Lung (tissue), 12 donors: ENCODE measurements around the gene FTCD. TPM values are rescaled to one million over a fixed set of nuclear protein-coding genes. Genes with fewer than 3 reads are reported as not detected.

Experiments
- ATAC-seq: fragments of 200-7000 bp; cut with Tn5 transposase; one replicate; pipeline ENCODE4 v1.9.1; 2020; ENCODE audit warnings: moderate number of reproducible peaks; ENCODE audit not compliant: insufficient read depth, low FRiP score
- DNase-seq, 3 donors: peaks; one replicate each; pipeline ENCODE4 v3.0.0-alpha.2; 2013 to 2017
- H3K27ac ChIP-seq, 2 donors: one replicate each; pipeline ENCODE4 v1.5.1; 2013; ENCODE audit warnings: mild to moderate bottlenecking in 2 of 2, moderate library complexity in 2 of 2, control low read depth in 1 of 2, inconsistent platforms in 1 of 2, low read depth in 1 of 2, low read length in 1 of 2
- H3K27me3 ChIP-seq, 3 donors: one replicate each; pipeline ENCODE4 v1.5.1; 2013; ENCODE audit warnings: low read length in 2 of 3; ENCODE audit not compliant: control insufficient read depth in 3 of 3, insufficient read depth in 3 of 3
- H3K36me3 ChIP-seq, 4 donors: one replicate each; pipeline ENCODE4 v1.5.1; 2013; ENCODE audit warnings: low read length in 4 of 4, mild to moderate bottlenecking in 1 of 4, moderate library complexity in 1 of 4; ENCODE audit not compliant: control insufficient read depth in 4 of 4, insufficient read depth in 4 of 4
- H3K4me1 ChIP-seq, 5 donors: one replicate each; pipeline ENCODE4 v1.5.1; 2013; ENCODE audit warnings: low read length in 5 of 5, mild to moderate bottlenecking in 2 of 5, moderate library complexity in 1 of 5; ENCODE audit not compliant: control insufficient read depth in 5 of 5, insufficient read depth in 5 of 5
- H3K4me3 ChIP-seq: one replicate; pipeline ENCODE4 v1.5.1; 2013; ENCODE audit warnings: mild to moderate bottlenecking, control low read depth, moderate library complexity
- H3K9ac ChIP-seq, 2 donors: one replicate each; pipeline ENCODE4 v1.5.1; 2013; ENCODE audit warnings: low read length in 2 of 2, control low read depth in 1 of 2; ENCODE audit not compliant: insufficient read depth in 1 of 2
- H3K9me3 ChIP-seq, 4 donors: one replicate each; pipeline ENCODE4 v1.5.1; 2013; ENCODE audit warnings: low read length in 3 of 4, mild to moderate bottlenecking in 1 of 4, moderate library complexity in 1 of 4; ENCODE audit not compliant: control insufficient read depth in 4 of 4, insufficient read depth in 3 of 4
- WGBS, 2 donors: extraction: QIAGEN DNeasy Blood & Tissue Kit; methylation state at CpG; one replicate each; pipeline ENCODE4 v1.1.7; 2013; 5-methylcytosine and 5-hydroxymethylcytosine counted together
- polyA plus RNA-seq, 2 donors: library from polyadenylated mRNA; stranded (reverse); fragments of 200-250 nt; gene quantifications; one replicate each; pipeline ENCODE4 v1.2.1, GENCODE V29; 2013
- total RNA-seq, 2 donors: library from RNA; depleted of rRNA in 1 of 2; stranded (reverse); fragments of >200 nt in 1 of 2; gene quantifications; one replicate each; pipeline ENCODE4 v1.2.1, GENCODE V29; 2014 to 2021
- TF ChIP-seq, protein P1 (sequence below): IDR thresholded peaks from 2 replicates; pipeline ENCODE4 v1.5.1; 2012; ENCODE audit warnings: mild to moderate bottlenecking; ENCODE audit errors: control extremely low read depth, extremely low read depth
- donor health status: control.
- donor health status: control.
- donor health status: Bipolar disorder and iron deficiency.
- donor health status: healthy.
- donor health status: DM: yes; HTN: yes; CAD: no.

Gene FTCD
- total and polyA plus RNA-seq, 4 donors, result 0.03 to 0.43 (median 0.20) TPM

DNA sequence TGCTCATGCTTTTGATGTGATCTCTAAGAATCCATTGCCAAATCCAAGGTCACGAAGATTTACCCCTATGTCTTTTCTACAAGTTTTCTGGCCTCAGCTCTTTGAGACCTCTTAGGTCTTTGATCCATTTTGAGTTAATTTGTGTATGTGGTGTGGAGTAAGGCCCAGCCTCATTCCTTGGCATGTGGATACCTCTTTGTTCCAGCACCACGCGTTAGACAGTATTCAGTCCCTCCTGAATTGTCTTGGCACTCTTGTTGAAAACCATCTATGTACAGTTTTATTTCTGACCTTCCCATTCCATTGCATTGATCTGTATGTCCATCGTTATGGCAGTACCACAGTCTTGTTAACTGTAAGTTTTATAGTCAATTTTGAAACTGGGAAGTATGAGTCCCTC lies 8.0 kb upstream of the FTCD start:
- Histone ChIP-seq H3K4me1 (no peaks in the 10 kb centered on the region), H3K27ac (no peak overlapping the region), H3K9me3 (peaks cover 0 to 1% (median 0%) of the 10 kb centered on the region in 4 donors), H3K9ac (no peak overlapping the region), H3K4me3 (no peak overlapping the region), H3K36me3 (peaks cover 0 to 8% (median 1%) of the 10 kb centered on the region in 4 donors), H3K27me3 (peaks cover 0 to 20% (median 0%) of the 10 kb centered on the region in 3 donors)
- DNase-seq (no peak), ATAC-seq (no peak)
- WGBS, 2 donors, result 79 to 91% methylated on average over 4 of the region's 4 CpGs
- TF ChIP-seq, protein P1, sequence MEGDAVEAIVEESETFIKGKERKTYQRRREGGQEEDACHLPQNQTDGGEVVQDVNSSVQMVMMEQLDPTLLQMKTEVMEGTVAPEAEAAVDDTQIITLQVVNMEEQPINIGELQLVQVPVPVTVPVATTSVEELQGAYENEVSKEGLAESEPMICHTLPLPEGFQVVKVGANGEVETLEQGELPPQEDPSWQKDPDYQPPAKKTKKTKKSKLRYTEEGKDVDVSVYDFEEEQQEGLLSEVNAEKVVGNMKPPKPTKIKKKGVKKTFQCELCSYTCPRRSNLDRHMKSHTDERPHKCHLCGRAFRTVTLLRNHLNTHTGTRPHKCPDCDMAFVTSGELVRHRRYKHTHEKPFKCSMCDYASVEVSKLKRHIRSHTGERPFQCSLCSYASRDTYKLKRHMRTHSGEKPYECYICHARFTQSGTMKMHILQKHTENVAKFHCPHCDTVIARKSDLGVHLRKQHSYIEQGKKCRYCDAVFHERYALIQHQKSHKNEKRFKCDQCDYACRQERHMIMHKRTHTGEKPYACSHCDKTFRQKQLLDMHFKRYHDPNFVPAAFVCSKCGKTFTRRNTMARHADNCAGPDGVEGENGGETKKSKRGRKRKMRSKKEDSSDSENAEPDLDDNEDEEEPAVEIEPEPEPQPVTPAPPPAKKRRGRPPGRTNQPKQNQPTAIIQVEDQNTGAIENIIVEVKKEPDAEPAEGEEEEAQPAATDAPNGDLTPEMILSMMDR, result no peak

DNA sequence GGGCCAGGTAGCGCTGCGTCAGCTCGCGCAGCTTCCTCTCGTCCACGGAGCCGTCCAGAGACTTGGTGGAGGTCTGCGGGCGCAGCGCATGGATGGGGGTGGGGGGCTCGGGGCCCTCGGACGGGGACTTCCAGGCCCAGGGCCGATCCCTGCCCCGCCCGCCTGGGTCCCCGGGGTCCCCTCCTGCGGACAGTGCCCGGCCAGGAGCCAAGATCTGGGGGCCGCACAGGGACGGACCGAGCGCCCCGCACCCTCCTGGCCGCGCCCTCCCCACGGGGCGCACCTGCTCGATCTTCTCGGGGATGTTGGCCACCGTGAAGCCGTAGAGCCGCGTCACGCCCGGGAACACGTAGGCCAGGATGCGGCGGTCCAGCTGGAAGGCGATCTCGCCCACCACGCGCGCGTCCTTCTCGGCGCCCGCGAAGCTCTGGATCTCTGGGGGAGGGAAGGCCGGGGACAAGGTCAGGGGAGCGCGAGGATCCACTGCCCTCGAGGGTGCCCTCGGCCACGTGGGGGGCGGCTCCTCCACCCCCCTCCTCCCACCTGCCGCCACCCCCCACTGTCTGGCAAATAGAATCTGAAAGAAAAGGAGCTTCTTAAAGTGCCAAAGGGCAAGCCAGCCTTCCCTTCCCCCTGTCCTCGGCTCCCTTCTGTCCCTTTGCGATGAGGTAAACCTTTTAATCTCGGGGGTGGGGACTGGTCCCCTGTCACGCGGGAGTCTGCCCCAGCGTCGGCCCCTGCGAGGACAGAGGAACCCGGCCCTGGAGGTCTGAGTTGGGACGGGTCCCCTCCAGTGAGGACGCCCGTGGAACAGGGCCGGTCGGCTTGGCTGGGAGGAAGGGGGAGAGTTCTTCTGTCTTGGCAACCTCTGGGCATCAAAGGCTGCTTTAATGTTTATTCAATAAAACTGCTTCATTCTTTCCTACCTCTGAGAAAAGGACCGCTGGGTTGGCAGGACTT lies 6.5 kb upstream of the FTCD start:
- H3K36me3 ChIP-seq, result peaks cover 0 to 8% (median 1%) of the 10 kb centered on the region in 4 donors
- ATAC-seq (no peak), DNase-seq (peak in 1 of 3 donors; percentile 6)
- WGBS, 2 donors, result 77 to 90% methylated on average over 70 to 72 of the region's 72 CpGs
- H3K9me3 ChIP-seq, result peaks cover 0 to 1% (median 0%) of the 10 kb centered on the region in 4 donors
- no peak overlapping the region for H3K9ac ChIP-seq
- H3K4me3 ChIP-seq, result no peak overlapping the region
- H3K27ac ChIP-seq, result no peak overlapping the region
- peaks cover 0 to 20% (median 0%) of the 10 kb centered on the region in 3 donors for H3K27me3 ChIP-seq
- TF ChIP-seq, protein P1, result no peak
- H3K4me1 ChIP-seq, result no peaks in the 10 kb centered on the region

DNA sequence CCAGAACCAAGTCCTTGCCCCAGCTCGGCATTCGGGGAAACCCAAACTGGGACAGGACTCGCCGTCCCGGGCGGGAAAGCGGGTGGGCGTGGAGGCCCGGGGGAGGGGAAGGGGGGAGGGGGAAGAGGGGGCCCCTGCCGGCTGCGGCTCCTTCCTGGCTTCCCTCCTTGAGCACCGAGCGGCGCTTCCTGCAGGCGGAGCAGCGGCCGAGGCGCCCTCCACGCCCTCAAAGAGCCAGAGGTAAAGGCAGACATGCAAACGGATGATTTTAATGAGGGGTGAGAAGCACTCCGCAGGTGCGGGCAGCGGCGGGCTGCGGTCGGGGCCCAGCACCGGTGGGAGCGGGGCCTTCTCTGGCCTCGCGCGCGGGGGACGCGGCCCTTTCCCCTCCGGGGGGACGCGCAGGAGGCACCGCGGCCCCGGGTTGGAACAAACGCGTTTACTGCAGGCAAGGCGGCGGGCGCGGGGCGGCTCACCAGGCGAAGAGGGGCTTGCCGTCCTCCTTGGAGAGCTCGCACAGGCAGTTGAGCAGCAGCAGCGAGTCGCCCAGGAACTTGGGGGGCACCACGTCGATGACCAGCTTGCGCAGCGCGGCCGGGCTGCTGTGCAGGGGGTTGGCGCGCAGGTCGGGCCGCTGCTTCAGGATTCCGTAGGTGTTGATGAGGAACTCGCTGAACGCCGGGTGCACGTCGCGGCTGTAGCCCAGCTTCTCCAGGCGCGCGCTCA lies 5.7 kb upstream of the FTCD start:
- ATAC-seq, result no peak
- Histone ChIP-seq H3K9ac (no peak overlapping the region), H3K4me1 (no peaks in the 10 kb centered on the region), H3K4me3 (no peak overlapping the region), H3K27me3 (peaks cover 0 to 20% (median 0%) of the 10 kb centered on the region in 3 donors), H3K36me3 (peaks cover 0 to 8% (median 2%) of the 10 kb centered on the region in 4 donors), H3K9me3 (peaks cover 0 to 1% (median 0%) of the 10 kb centered on the region in 4 donors), H3K27ac (no peak overlapping the region)
- TF ChIP-seq, protein P1, result no peak
- 85 to 92% methylated on average over 60 to 71 of the region's 72 CpGs for WGBS, 2 donors
- peak in 1 of 3 donors; percentile 15 for DNase-seq
